Transverse colon (tissue), 4 donors: Measurements from ENCODE around the gene NRIP2. TPM values are rescaled to one million over a fixed set of nuclear protein-coding genes. Genes with fewer than 3 reads are reported as not detected.

Experiments used
- DNase-seq: peaks from one replicate; pipeline ENCODE4 v3.0.0-alpha.2; 2019
- H3K27ac ChIP-seq, 4 donors: fragments of 200-600 bp; sonication (generic); 2 replicates each; pipeline ENCODE4 v1.5.1; 2016 to 2018; ENCODE audit warnings: inconsistent platforms in 4 of 4
- H3K27me3 ChIP-seq: fragments of 200-600 bp; sonication (generic); 2 replicates; pipeline ENCODE4 v1.5.1; 2017; ENCODE audit warnings: inconsistent platforms
- H3K36me3 ChIP-seq, 4 donors: fragments of 200-600 bp; sonication (generic); 2 replicates each; pipeline ENCODE4 v1.5.1; 2017 to 2019; ENCODE audit warnings: inconsistent platforms in 4 of 4
- H3K4me1 ChIP-seq, 4 donors: fragments of 200-600 bp; sonication (generic); 2 replicates each; pipeline ENCODE4 v1.5.1; 2017 to 2020; ENCODE audit warnings: inconsistent platforms in 4 of 4
- H3K4me3 ChIP-seq, 4 donors: fragments of 200-600 bp; sonication (generic); 1 replicate in 1 of 4; 2 replicates in 3 of 4; pipeline versions ENCODE4 v1.5.1 to v1.6.1; 2017 to 2019; ENCODE audit warnings: inconsistent platforms in 4 of 4
- H3K9me3 ChIP-seq, 2 donors: fragments of 200-600 bp; sonication (generic); 2 replicates each; pipeline ENCODE4 v1.5.1; 2017 to 2019; ENCODE audit warnings: inconsistent platforms in 2 of 2
- CTCF ChIP-seq, 5 experiments: fragments of 200-600 bp in 3 of 5; fragments of 450-650 bp in 2 of 5; sonication (generic) in 3 of 5; IDR thresholded peaks; 1 replicate in 2 of 5; 2 replicates in 3 of 5; pipeline ENCODE4 v1.5.1; 2016 to 2017; ENCODE audit warnings: antibody characterized with exemption in 5 of 5, inconsistent platforms in 3 of 5, mild to moderate bottlenecking in 2 of 5, moderate library complexity in 1 of 5
- EP300 ChIP-seq: sonication (generic); formaldehyde crosslinking; IDR thresholded peaks from one replicate; pipeline ENCODE4 v1.6.1; 2017; ENCODE audit warnings: antibody characterized with exemption, low read depth
- POLR2A ChIP-seq: fragments of 450-650 bp; IDR thresholded peaks from one replicate; pipeline ENCODE4 v1.6.1; 2016; ENCODE audit warnings: antibody characterized with exemption, mild to moderate bottlenecking, moderate library complexity
- POLR2AphosphoS5 ChIP-seq, 3 donors: sonication (generic); formaldehyde crosslinking; IDR thresholded peaks; one replicate each; pipeline ENCODE4 v1.6.1; 2016; ENCODE audit warnings: antibody characterized with exemption in 3 of 3
- WGBS, 2 donors: methylation state at CpG; one replicate each; pipeline ENCODE4 v1.1.5; 2018; ENCODE audit warnings: low coverage in 1 of 2; 5-methylcytosine and 5-hydroxymethylcytosine counted together
- in situ Hi-C, 4 donors: fragments of 200-750 bp; cut with MboI; loops; one replicate each; pipeline versions ENCODE4 v1.15.0 to v1.15.1; 2017; ENCODE audit warnings: low sequenced_read_pairs in 3 of 4, low pct_ligation_motif_present in 1 of 4, low pct_unique_long_range_greater_than_20kb in 1 of 4
- intact Hi-C: fragments of 100-400 bp; cut with DNase I; formaldehyde crosslinking; loops from one replicate; pipeline ENCODE4 v1.15.1; 2023; ENCODE audit warnings: low total_unique reads
- total RNA-seq, 4 donors: library from RNA; depleted of rRNA; stranded (reverse); fragments of >200 nt; gene quantifications; one replicate each; pipeline ENCODE4 v1.1.0, GENCODE V29; 2016

The NRIP2 gene
- total RNA-seq, 4 donors from 2014 or later: 0.14 to 0.32 (median 0.20) TPM; not detected in 1

DNA sequence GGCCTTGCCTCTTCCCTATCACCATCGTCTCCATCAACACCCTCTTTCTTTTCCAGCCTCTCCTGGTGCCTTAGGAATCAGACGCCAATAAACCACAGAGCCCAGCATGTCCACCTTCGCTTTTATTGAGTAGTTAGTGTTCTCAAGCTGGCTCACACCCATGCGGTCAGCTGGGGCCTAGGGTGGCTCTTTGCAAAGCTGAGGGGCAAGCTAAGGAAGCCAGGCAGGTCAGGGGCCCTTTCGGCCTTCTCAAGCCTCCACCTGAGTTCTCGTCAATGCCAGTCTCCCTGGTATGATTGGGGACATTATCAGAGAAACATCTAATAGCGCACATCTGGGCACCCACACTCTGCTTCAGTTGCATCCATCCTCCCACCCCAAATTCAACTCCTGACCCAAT, 22.7 kb upstream of the NRIP2 start:
- in situ Hi-C loops (loop anchor here (25.0 kb wide), 1 partner anchor 180 kb away; no protein-coding TSS in a partner anchor), intact Hi-C loops (loop anchor here (5.0 to 10.0 kb wide), 2 partner anchors 87 to 185 kb away; no protein-coding TSS in a partner anchor)
- Histone ChIP-seq H3K27ac (no peak overlapping the region), H3K27me3 (no peaks in the 10 kb centered on the region), H3K9me3 (no peaks in the 10 kb centered on the region), H3K4me1 (peaks cover 0 to 23% (median 14%) of the 10 kb centered on the region in 4 donors), H3K36me3 (no peaks in the 10 kb centered on the region), H3K4me3 (no peak overlapping the region)
- WGBS, 2 donors: 93 to 100% methylated on average over 5 to 7 of the region's 7 CpGs
- TF ChIP-seq POLR2A: no peak
- no peak for TF ChIP-seq EP300
- no peak for TF ChIP-seq POLR2AphosphoS5 (IDR thresholded peaks at IDR 0.05)
- TF ChIP-seq CTCF (IDR thresholded peaks at IDR 0.05): no peak
- no peak for DNase-seq

GRCh38 chr12:2857021-2857431, 22.2 kb upstream of the NRIP2 start, which contains the start of gene TEX52:
TSS of gene TEX52 (minus strand) at chr12:2857039. CDS start at chr12:2857026, 13 bp downstream.
- 74% methylated on average over 3 of the region's 3 CpGs; no CpG with 5 or more reads in 1 of the 2 donors for WGBS, 2 donors
- no peaks in the 10 kb centered on the region for H3K27me3 ChIP-seq
- H3K27ac ChIP-seq: no peak within 1 kb of the TSS
- no peak for TF ChIP-seq POLR2A
- no peak for TF ChIP-seq EP300
- TF ChIP-seq POLR2AphosphoS5 (IDR thresholded peaks at IDR 0.05): no peak
- TF ChIP-seq CTCF (IDR thresholded peaks at IDR 0.05): no peak
- intact Hi-C loops (loop anchor here (5.0 to 10.0 kb wide), 2 partner anchors 88 to 185 kb away; no protein-coding TSS in a partner anchor), in situ Hi-C loops (loop anchor here (25.0 kb wide), 1 partner anchor 180 kb away; no protein-coding TSS in a partner anchor)
- no peaks in the 10 kb centered on the region for H3K36me3 ChIP-seq
- H3K4me3 ChIP-seq: no peak within 1 kb of the TSS
- no peak for DNase-seq
- peaks cover 0 to 23% (median 14%) of the 10 kb centered on the region in 4 donors for H3K4me1 ChIP-seq
- no peaks in the 10 kb centered on the region for H3K9me3 ChIP-seq

GRCh38 chr12:2856051-2856450, 21.2 kb upstream of the NRIP2 start:
- H3K9me3 ChIP-seq: no peaks in the 10 kb centered on the region
- in situ Hi-C loops: loop anchor here (25.0 kb wide), 1 partner anchor 181 kb away; no protein-coding TSS in a partner anchor
- H3K27me3 ChIP-seq: no peaks in the 10 kb centered on the region
- intact Hi-C loops: loop anchor here (1.0 to 10.0 kb wide), 3 partner anchors 19 to 186 kb away; no protein-coding TSS in a partner anchor
- peaks cover 0 to 23% (median 14%) of the 10 kb centered on the region in 4 donors for H3K4me1 ChIP-seq
- no peak overlapping the region for H3K4me3 ChIP-seq
- H3K27ac ChIP-seq: no peak overlapping the region
- DNase-seq: no peak
- TF ChIP-seq POLR2A (no peak), POLR2AphosphoS5 (IDR thresholded peaks at IDR 0.05) (no peak), CTCF (IDR thresholded peaks at IDR 0.05) (no peak), EP300 (no peak)
- no peaks in the 10 kb centered on the region for H3K36me3 ChIP-seq
- WGBS, 2 donors: 88% methylated on average over 3 of the region's 3 CpGs; no CpG with 5 or more reads in 1 of the 2 donors

DNA sequence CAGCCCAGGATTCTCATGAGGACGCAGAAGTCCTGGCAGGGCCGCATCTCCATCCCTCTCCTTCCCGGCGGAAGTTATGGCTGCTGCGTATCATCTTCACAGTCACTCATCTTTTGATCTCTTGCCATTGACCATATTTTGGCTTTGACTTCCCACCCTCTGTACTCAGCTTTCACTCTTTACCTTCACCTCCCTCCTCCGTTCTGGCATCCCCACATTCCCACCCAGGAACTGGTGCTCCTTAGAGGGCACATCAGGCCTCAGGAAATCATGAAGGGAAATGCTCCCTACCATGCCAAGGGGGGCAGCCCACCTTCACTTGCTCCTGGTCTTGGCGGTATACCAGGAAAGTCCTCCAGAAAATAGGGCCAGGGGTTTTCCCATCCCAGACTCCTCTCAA, 20.7 kb upstream of the NRIP2 start:
- peaks cover 0 to 23% (median 14%) of the 10 kb centered on the region in 4 donors for H3K4me1 ChIP-seq
- no peak overlapping the region for H3K4me3 ChIP-seq
- no peaks in the 10 kb centered on the region for H3K36me3 ChIP-seq
- no peak for DNase-seq
- intact Hi-C loops: loop anchor here (5.0 to 10.0 kb wide), 2 partner anchors 89 to 187 kb away; no protein-coding TSS in a partner anchor
- H3K27ac ChIP-seq: peak overlapping the region in 1 of 4 donors; percentile 35
- in situ Hi-C loops: loop anchor here (25.0 kb wide), 1 partner anchor 182 kb away; no protein-coding TSS in a partner anchor
- H3K27me3 ChIP-seq: no peaks in the 10 kb centered on the region
- TF ChIP-seq CTCF (IDR thresholded peaks at IDR 0.05) (no peak), POLR2AphosphoS5 (IDR thresholded peaks at IDR 0.05) (no peak), POLR2A (no peak), EP300 (no peak)
- H3K9me3 ChIP-seq: no peaks in the 10 kb centered on the region
- WGBS, 2 donors: 77 to 100% methylated on average over 1 to 7 of the region's 7 CpGs
